ENCODE measurements around the gene SHMT1. TPM values are rescaled to one million over a fixed set of nuclear protein-coding genes. Genes with fewer than 3 reads are reported as not detected.
"Not testable (repeated sequence)": the region's sequence is repeated elsewhere in the genome, so short reads cannot be mapped to it uniquely, and the experiment has no call there.

SHMT1 gene
- polyA plus RNA-seq (2011; rRNA removed) (38.7 and 43.2 TPM in 2 replicates), polyA plus RNA-seq (2017; fragmentation: RNase III; extraction: RNeasy Plus Mini Kit Qiagen cat#74134 plus additional on column Dnase treatment) (58.3 to 66.1 TPM (median 62.1 TPM) in 3 replicates), polyA minus RNA-seq (2011; rRNA and poly(A)+ RNA removed) (39.3 and 48.6 TPM in 2 replicates)
- polyA plus RNA-seq (2012; cell fraction: cytosol; rRNA removed) = 56.9 and 67.4 TPM in 2 replicates
- polyA plus RNA-seq (2012; cell fraction: nucleus; rRNA removed) = 71.9 and 91.1 TPM in 2 replicates

DNA sequence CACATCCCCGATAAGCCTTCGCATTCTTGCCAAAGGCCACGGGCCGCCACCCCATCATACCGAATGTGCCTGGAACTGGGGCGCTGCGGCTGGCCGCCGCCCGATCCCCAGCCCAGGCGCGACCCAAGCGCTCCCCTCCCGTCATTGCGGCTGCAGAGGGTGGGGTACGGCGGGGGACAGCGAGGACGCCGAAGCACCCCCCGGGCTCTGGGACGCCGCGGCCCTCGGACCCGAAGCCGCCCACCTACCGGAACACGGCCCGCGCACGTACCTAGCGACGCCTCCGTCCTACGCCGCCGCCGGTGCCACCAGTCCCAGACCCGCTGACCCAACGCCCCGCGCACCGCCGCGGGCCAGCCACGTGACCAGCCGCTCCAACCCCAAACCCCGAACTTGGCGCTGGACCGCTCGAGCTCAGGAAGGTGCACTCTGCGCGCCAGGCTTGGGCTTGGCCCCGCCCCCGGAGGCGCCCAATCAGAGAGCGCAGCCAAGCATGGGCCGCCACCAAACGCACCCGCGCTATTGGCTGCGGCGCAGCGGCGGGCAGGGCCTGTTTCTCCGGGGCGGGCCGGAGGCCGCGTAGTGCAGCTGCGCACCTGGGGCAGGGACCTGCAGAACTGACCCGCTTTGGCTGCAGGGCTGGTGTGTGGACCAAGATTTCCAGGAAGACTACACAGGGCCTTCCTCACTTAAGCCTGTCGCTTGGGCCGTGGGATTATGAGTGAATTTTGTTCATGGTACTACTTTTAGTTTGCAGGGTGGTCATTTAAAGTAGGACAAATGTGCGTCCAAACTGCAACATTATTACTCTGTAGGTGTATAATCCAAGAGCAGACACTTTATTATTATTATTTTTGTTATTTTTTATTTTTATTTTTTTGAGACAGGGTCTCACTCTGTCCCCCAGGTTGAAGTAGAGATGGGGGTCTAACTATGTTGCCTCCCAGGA is at the start of gene SHMT1:
TSS of gene SHMT1 (minus strand) at position 450 of the 949 bp plus-strand sequence. CDS start 7,569 bp downstream, outside the sequence.
- POLR2A ChIA-PET = interaction anchor here (0.8 to 1.2 kb wide), 3 partner anchors 10 to 180 kb away, joined by 3 to 4 read pairs (median 3); partner anchors contain the start of gene ALKBH5
- peak; percentile 28 for FAIRE-seq
- CTCF ChIA-PET = interaction anchor here (1.0 to 2.4 kb wide), 6 partner anchors 12 to 146 kb away, joined by 3 to 6 read pairs (median 3); no protein-coding TSS in a partner anchor

DNA sequence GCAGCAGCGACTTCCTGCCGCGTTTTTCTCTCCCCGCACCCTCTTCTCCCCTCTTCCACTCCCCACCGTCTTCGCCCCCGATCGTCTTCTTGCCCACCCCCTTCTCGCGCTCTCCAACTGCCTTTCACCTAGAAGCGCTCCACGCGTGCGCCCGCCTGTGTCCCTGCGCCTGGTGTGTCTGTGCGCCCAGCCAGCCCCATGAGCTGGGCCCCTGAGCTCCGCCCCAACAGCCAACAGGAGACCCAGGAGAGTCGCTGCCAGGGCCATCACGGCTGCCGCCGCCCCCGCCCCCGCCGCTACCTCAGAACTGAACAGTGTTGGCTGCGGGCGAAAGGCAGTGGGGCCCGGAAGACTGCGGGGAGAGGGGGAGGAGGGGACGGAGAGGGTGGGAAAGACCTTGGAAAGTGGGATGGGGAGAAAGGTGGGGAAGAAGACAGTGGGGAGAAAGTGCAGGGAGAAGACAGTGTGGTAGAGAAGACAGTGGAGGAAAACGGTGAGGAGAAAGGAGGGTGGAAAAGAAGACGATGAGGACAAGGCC is 48.7 kb upstream of the SHMT1 start:
- Histone ChIP-seq H3K27ac (peak overlapping the region; percentile 96 to 97; a peak in 4 of 6 replicates), H3K4me3 (peak overlapping the region; percentile 83), H3K4me1 (peaks cover 16% of the 10 kb centered on the region)
- DNase-seq (ENCODE audit: low read depth in 1 of 2, low spot score in 1 of 2); H3K9me3 ChIP-seq; CTCF ChIA-PET; H3K4me2 ChIP-seq; POLR2A ChIA-PET: not testable (repeated sequence)
- no CpG with 5 or more reads among the region's 32 CpGs for WGBS (ENCODE audit: missing lambda C conversion rate)
- ATAC-seq (peak; percentile 95 to 96), FAIRE-seq (peak; percentile 89)

More for the DNA sequence above, at the start of gene SHMT1:
- DNase-seq (ENCODE audit: low read depth in 1 of 2, low spot score in 1 of 2) (peak; percentile 94 to 97), ATAC-seq (peak; percentile 100)
- H3K4me1 ChIP-seq = peaks cover 8% of the 10 kb centered on the region
- under 1% methylated on average over 26 of the region's 76 CpGs for WGBS (ENCODE audit: missing lambda C conversion rate)
- H3K4me3 ChIP-seq = peak within 1 kb of the TSS; percentile 71
- no peaks in the 10 kb centered on the region for H3K9me3 ChIP-seq
- H3K4me2 ChIP-seq = peak within 1 kb of the TSS; percentile 86
- peak within 1 kb of the TSS; percentile 80 to 93 for H3K27ac ChIP-seq
- no peak for TF ChIP-seq HOXB13 (CRISPR knock-in tag; IDR thresholded peaks at IDR 0.05; ENCODE audit: low read depth)
- no peak for TF ChIP-seq FOSL2 (IDR thresholded peaks at IDR 0.05)
- no peak for TF ChIP-seq FOSL2 (CRISPR knock-in tag; IDR thresholded peaks at IDR 0.05)
- no peak for TF ChIP-seq EHMT2 (IDR thresholded peaks at IDR 0.05; ENCODE audit: low read depth)
- TF ChIP-seq HEYL (CRISPR knock-in tag; IDR thresholded peaks at IDR 0.05) = no peak
- no peak for TF ChIP-seq FOSB (CRISPR knock-in tag; IDR thresholded peaks at IDR 0.05)
- TF ChIP-seq, protein P1, sequence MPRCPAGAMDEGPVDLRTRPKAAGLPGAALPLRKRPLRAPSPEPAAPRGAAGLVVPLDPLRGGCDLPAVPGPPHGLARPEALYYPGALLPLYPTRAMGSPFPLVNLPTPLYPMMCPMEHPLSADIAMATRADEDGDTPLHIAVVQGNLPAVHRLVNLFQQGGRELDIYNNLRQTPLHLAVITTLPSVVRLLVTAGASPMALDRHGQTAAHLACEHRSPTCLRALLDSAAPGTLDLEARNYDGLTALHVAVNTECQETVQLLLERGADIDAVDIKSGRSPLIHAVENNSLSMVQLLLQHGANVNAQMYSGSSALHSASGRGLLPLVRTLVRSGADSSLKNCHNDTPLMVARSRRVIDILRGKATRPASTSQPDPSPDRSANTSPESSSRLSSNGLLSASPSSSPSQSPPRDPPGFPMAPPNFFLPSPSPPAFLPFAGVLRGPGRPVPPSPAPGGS (IDR thresholded peaks at IDR 0.05) = peak; percentile 40; the same call in 1 of the 3 replicates
- no peak for TF ChIP-seq NPAS2 (CRISPR knock-in tag; IDR thresholded peaks at IDR 0.05; ENCODE audit: borderline replicate concordance)
- TF ChIP-seq HOXA7 (CRISPR knock-in tag; IDR thresholded peaks at IDR 0.05) = no peak
- peak; percentile 43; the same call in 1 of the 2 replicates for TF ChIP-seq PHF8 (IDR thresholded peaks at IDR 0.05; ENCODE audit: borderline replicate concordance, low read depth)
- TF ChIP-seq, protein P2, sequence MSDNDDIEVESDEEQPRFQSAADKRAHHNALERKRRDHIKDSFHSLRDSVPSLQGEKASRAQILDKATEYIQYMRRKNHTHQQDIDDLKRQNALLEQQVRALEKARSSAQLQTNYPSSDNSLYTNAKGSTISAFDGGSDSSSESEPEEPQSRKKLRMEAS (IDR thresholded peaks at IDR 0.05) = peak; percentile 90
- peak; percentile 74 for TF ChIP-seq POLR2A (IDR thresholded peaks at IDR 0.05; ENCODE audit: low read length)
- no peak for TF ChIP-seq SMC3 (IDR thresholded peaks at IDR 0.05)
- TF ChIP-seq RARB (CRISPR knock-in tag; IDR thresholded peaks at IDR 0.05) = no peak
- TF ChIP-seq, protein P3, sequence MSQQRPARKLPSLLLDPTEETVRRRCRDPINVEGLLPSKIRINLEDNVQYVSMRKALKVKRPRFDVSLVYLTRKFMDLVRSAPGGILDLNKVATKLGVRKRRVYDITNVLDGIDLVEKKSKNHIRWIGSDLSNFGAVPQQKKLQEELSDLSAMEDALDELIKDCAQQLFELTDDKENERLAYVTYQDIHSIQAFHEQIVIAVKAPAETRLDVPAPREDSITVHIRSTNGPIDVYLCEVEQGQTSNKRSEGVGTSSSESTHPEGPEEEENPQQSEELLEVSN (IDR thresholded peaks at IDR 0.05; ENCODE audit: borderline replicate concordance, low read depth) = peak; percentile 80
- TF ChIP-seq POLR2AphosphoS2 (conservative IDR thresholded peaks at IDR 0.05; ENCODE audit: low read length) = no peak
- TF ChIP-seq, protein P4, sequence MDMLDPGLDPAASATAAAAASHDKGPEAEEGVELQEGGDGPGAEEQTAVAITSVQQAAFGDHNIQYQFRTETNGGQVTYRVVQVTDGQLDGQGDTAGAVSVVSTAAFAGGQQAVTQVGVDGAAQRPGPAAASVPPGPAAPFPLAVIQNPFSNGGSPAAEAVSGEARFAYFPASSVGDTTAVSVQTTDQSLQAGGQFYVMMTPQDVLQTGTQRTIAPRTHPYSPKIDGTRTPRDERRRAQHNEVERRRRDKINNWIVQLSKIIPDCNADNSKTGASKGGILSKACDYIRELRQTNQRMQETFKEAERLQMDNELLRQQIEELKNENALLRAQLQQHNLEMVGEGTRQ (IDR thresholded peaks at IDR 0.05) = peak; percentile 92
- peak in 1 of 2 experiments; percentile 57; a peak in 2 of 5 replicates for TF ChIP-seq JUN (IDR thresholded peaks at IDR 0.05)
- TF ChIP-seq BHLHE40 (IDR thresholded peaks at IDR 0.05; ENCODE audit: low read depth, low read length) = no peak
- no peak for TF ChIP-seq KDM5A (IDR thresholded peaks at IDR 0.05)
- TF ChIP-seq RFX5 (IDR thresholded peaks at IDR 0.05) = peak; percentile 85
- TF ChIP-seq CBX2 (IDR thresholded peaks at IDR 0.05; ENCODE audit: borderline replicate concordance, low read depth) = no peak
- no peak for TF ChIP-seq ZSCAN20 (CRISPR knock-in tag; IDR thresholded peaks at IDR 0.05)
